PC-3 (cell line): ENCODE data around the gene YIF1A. TPM values are rescaled to one million over a fixed set of nuclear protein-coding genes. Genes with fewer than 3 reads are reported as not detected.

Source experiments
- ATAC-seq: fragments of 200-7000 bp; cut with Tn5 transposase; 2 replicates; pipeline ENCODE4 v1.9.1; 2020; ENCODE audit warnings: mild to moderate bottlenecking, moderate library complexity
- BruUV-seq: library from RNA; stranded (reverse); fragments of 400-500 nt; replicated peaks from 2 replicates; lab custom pipeline; 2021; lab: Mats Ljungman, UMichigan
- CTCF ChIA-PET: fragments of 300-600 bp; sonication (Branson Sonifier 250); formaldehyde crosslinking; loops from one replicate; lab custom pipeline; 2022; ENCODE audit warnings: antibody characterized with exemption; lab: Charles Lee
- POLR2A ChIA-PET: fragments of 300-600 bp; sonication (Branson Sonifier 250); formaldehyde crosslinking; loops from one replicate; lab custom pipeline; 2022; ENCODE audit warnings: antibody characterized with exemption; ENCODE audit not compliant: unreplicated experiment; lab: Charles Lee
- DNase-seq: peaks from one replicate; pipeline ENCODE4 v3.0.0-alpha.2; 2015
- H2AFZ ChIP-seq: fragments of 300-600 bp; sonication (generic); 2 replicates; pipeline ENCODE4 v1.6.0; 2016; ENCODE audit warnings: antibody characterized with exemption, low read length
- H3F3A ChIP-seq: fragments of 300-600 bp; sonication (generic); one replicate; pipeline ENCODE4 v1.6.0; 2017; ENCODE audit warnings: antibody characterized with exemption, low read length, control low read depth, mild to moderate bottlenecking; ENCODE audit not compliant: unreplicated experiment
- H3K27ac ChIP-seq: fragments of 300-600 bp; sonication (generic); 2 replicates; pipeline ENCODE4 v1.5.1; 2016; ENCODE audit warnings: mild to moderate bottlenecking, low read length
- H3K27me3 ChIP-seq: fragments of 300-600 bp; sonication (generic); 2 replicates; pipeline ENCODE4 v1.6.1; 2016; ENCODE audit warnings: low read length, mixed read lengths
- H3K36me3 ChIP-seq: fragments of 300-600 bp; sonication (generic); 2 replicates; pipeline ENCODE4 v1.6.1; 2016; ENCODE audit warnings: low read depth, mixed run types, low read length, mixed read lengths
- H3K4me1 ChIP-seq: fragments of 300-600 bp; sonication (generic); 2 replicates; pipeline ENCODE4 v1.5.1; 2016; ENCODE audit warnings: low read length; ENCODE audit not compliant: insufficient read depth
- H3K4me2 ChIP-seq: fragments of 300-600 bp; sonication (generic); 2 replicates; pipeline ENCODE4 v1.6.0; 2016; ENCODE audit warnings: low read length
- H3K4me3 ChIP-seq: fragments of 300-600 bp; sonication (generic); 2 replicates; pipeline ENCODE4 v1.5.1; 2016; ENCODE audit warnings: mild to moderate bottlenecking, low read length, mixed read lengths
- H3K79me2 ChIP-seq: fragments of 300-600 bp; sonication (generic); 2 replicates; pipeline ENCODE4 v1.6.1; 2017; ENCODE audit warnings: low read length, mixed read lengths
- H3K9ac ChIP-seq: fragments of 300-600 bp; sonication (generic); 2 replicates; pipeline ENCODE4 v1.6.0; 2016; ENCODE audit warnings: mild to moderate bottlenecking, low read length
- H3K9me2 ChIP-seq: fragments of 300-600 bp; sonication (generic); replicated peaks from 2 replicates; pipeline ENCODE4 v1.6.1; 2016; ENCODE audit warnings: mixed run types, low read length, mixed read lengths
- H3K9me3 ChIP-seq: fragments of 300-600 bp; sonication (generic); 2 replicates; pipeline ENCODE4 v1.6.1; 2016; ENCODE audit warnings: low read length, mixed read lengths
- H4K20me1 ChIP-seq: fragments of 300-600 bp; sonication (generic); 2 replicates; pipeline ENCODE4 v1.6.1; 2016; ENCODE audit warnings: low read length, mixed read lengths
- CTCF ChIP-seq: fragments of 300-600 bp; sonication (generic); conservative IDR thresholded peaks from 2 replicates; pipeline ENCODE4 v1.5.1; 2017; ENCODE audit warnings: antibody characterized with exemption, low read depth, mild to moderate bottlenecking, low read length
- EZH2 ChIP-seq: fragments of 300-600 bp; sonication (generic); IDR thresholded peaks from one replicate; pipeline ENCODE4 v1.6.1; 2017; ENCODE audit warnings: antibody characterized with exemption, mild to moderate bottlenecking, low read length; ENCODE audit not compliant: unreplicated experiment
- EZH2phosphoT487 ChIP-seq: fragments of 300-600 bp; sonication (generic); IDR thresholded peaks from 2 replicates; pipeline ENCODE4 v1.6.1; 2018; ENCODE audit warnings: mild to moderate bottlenecking, antibody characterized with exemption, low read length, borderline replicate concordance
- intact Hi-C: fragments of 100-400 bp; cut with micrococcal nuclease; formaldehyde crosslinking; loops from 2 replicates; pipeline ENCODE4 v1.9.0; 2023
- total RNA-seq: library from RNA; depleted of rRNA; stranded (reverse); fragments of >200 nt; gene quantifications from 2 replicates; pipeline ENCODE4 v1.2.3, GENCODE V29; 2014

The YIF1A gene
- total RNA-seq, 1 experiment from 2014 or later = 236 TPM

GRCh38 chr11:66327171-66328030, 38.5 kb upstream of the YIF1A start:
- TF ChIP-seq EZH2 = no peak
- TF ChIP-seq CTCF = no peak
- no peak for TF ChIP-seq EZH2phosphoT487
- Histone ChIP-seq H3K4me2 (peak overlapping the region; percentile 42), H3K4me1 (peaks cover 23% of the 10 kb centered on the region), H3F3A (no peaks in the 10 kb centered on the region), H3K27me3 (no peaks in the 10 kb centered on the region), H3K9me3 (no peaks in the 10 kb centered on the region), H3K9ac (no peak overlapping the region), H4K20me1 (no peaks in the 10 kb centered on the region), H3K36me3 (peaks cover 4% of the 10 kb centered on the region; the same call in 1 of the 2 replicates), H2AFZ (peak overlapping the region; percentile 76), H3K27ac (peak overlapping the region; percentile 37), H3K9me2 (no peaks in the 10 kb centered on the region), H3K79me2 (no peaks in the 10 kb centered on the region), H3K4me3 (no peak overlapping the region)
- POLR2A ChIA-PET = interaction anchor here (0.5 to 1.1 kb wide), 3 partner anchors 8 to 71 kb away, joined by 3 to 9 read pairs (median 4); no protein-coding TSS in a partner anchor
- BruUV-seq = no TSS peak
- intact Hi-C loops = loop anchor here (1.0 kb wide), 2 partner anchors 15 to 62 kb away; no protein-coding TSS in a partner anchor
- CTCF ChIA-PET = interaction anchor here (1.0 to 1.3 kb wide), 2 partner anchors 15 to 16 kb away, joined by 14 to 22 read pairs; no protein-coding TSS in a partner anchor
- ATAC-seq (peak; percentile 53), DNase-seq (peak; percentile 59)

DNA sequence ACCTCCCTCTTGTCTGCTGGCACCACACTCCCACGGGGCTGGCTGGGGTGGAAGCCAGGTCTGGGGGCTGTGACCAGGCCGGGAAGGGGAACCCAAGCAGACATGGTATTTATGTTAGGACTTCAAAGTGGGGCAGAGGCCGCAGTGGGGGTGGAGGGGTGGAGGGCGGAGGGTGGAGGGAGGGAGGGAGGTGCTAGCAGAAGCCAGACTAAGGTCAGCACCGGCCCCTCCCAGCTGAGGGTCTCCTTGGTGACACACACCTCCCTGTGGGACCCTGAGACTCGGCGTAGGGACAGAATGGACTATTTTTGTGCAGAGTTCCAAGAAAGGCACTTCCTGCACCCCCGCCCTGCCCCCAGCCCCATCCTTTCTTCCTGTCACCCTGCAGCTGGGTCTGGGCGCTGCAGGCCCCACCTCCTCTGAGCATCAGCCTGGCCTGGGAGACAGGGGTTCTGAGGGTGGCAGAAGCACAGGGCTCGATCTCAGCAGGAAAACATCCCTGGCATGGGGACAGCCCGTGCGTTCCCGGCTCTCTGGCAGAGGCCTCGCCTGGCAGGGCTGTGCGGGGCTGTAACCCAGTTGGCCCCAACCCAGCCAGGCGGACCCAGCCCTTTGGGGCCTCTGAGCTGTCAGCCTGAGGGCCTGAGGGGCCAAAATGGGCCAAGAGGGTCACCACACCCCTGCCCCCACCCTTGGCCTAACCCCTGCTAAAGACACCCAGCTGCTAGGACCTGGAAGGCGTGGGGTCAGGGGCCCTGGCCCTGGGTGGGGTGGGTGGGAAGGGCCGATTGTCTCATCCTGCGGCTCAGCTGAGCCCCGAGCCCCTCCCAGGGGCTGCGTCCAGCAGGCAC, 37.5 kb upstream of the YIF1A start:
- Histone ChIP-seq H3K9ac (no peak overlapping the region), H3K36me3 (no peaks in the 10 kb centered on the region), H3K27me3 (no peaks in the 10 kb centered on the region), H2AFZ (peak overlapping the region; percentile 76), H3K4me1 (peaks cover 23% of the 10 kb centered on the region), H3K4me2 (peak overlapping the region; percentile 42; the same call in 1 of the 2 replicates), H4K20me1 (no peaks in the 10 kb centered on the region), H3K9me2 (no peaks in the 10 kb centered on the region), H3K79me2 (no peaks in the 10 kb centered on the region), H3K9me3 (no peaks in the 10 kb centered on the region), H3K27ac (0 out of 2 replicates have a peak overlapping the region, but pooled peaks have one; percentile 37), H3F3A (no peaks in the 10 kb centered on the region), H3K4me3 (no peak overlapping the region)
- intact Hi-C loops = no loop called here
- peak; percentile 36 for DNase-seq
- ChIA-PET CTCF (interaction anchor here (1.0 to 1.3 kb wide), 2 partner anchors 14 to 15 kb away, joined by 14 to 22 read pairs; no protein-coding TSS in a partner anchor), POLR2A (interaction anchor here (0.5 to 1.1 kb wide), 2 partner anchors 14 to 72 kb away, joined by 4 to 9 read pairs; no protein-coding TSS in a partner anchor)
- no TSS peak for BruUV-seq
- TF ChIP-seq EZH2phosphoT487 (no peak), CTCF (no peak), EZH2 (no peak)
- peak; percentile 9; the same call in 1 of the 2 replicates for ATAC-seq
